Adrenal gland (tissue), 12 donors: ENCODE data around the gene CRTC1. TPM values are rescaled to one million over a fixed set of nuclear protein-coding genes. Genes with fewer than 3 reads are reported as not detected.

Experiments
- DNase-seq, 7 donors: peaks; one replicate each; pipeline ENCODE4 v3.0.0-alpha.2; 2019 to 2020
- H3K27ac ChIP-seq, 5 donors: fragments of 200-600 bp; sonication (generic) in 4 of 5; 1 replicate in 3 of 5; 2 replicates in 2 of 5; pipeline versions ENCODE4 v1.5.1 to v1.8.0; 2016 to 2020; ENCODE audit warnings: mild to moderate bottlenecking in 1 of 5
- H3K27me3 ChIP-seq: fragments of 200-600 bp; 2 replicates; pipeline ENCODE4 v1.8.0; 2021
- H3K36me3 ChIP-seq, 2 donors: fragments of 200-600 bp; replicated peaks in 1 of 2; 1 replicate in 1 of 2; 2 replicates in 1 of 2; pipeline versions ENCODE4 v1.5.1 to v1.8.0; 2018 to 2022
- H3K4me1 ChIP-seq, 2 donors: fragments of 200-600 bp; replicated peaks in 1 of 2; 1 replicate in 1 of 2; 2 replicates in 1 of 2; pipeline versions ENCODE4 v1.5.1 to v1.8.0; 2018 to 2021
- H3K4me3 ChIP-seq, 4 donors: fragments of 200-600 bp; sonication (generic) in 3 of 4; one replicate each; pipeline ENCODE4 v1.5.1; 2016 to 2018
- H3K9me3 ChIP-seq, 3 donors: fragments of 200-600 bp; sonication (generic) in 1 of 3; replicated peaks in 1 of 3; 1 replicate in 2 of 3; 2 replicates in 1 of 3; pipeline versions ENCODE4 v1.5.1 to v1.8.0; 2016 to 2021
- POLR2A ChIP-seq, 2 donors: fragments of 450-650 bp; IDR thresholded peaks; one replicate each; pipeline ENCODE4 v1.6.1; 2017; ENCODE audit warnings: antibody characterized with exemption in 2 of 2, mild to moderate bottlenecking in 2 of 2, moderate library complexity in 1 of 2
- WGBS, 4 donors: extraction: QIAGEN DNeasy Blood & Tissue Kit in 2 of 4; methylation state at CpG; one replicate each; pipeline versions ENCODE4 v1.1.5 to v1.1.7; 2013 to 2017; 5-methylcytosine and 5-hydroxymethylcytosine counted together
- intact Hi-C, 2 donors: fragments of 100-400 bp; cut with DNase I; formaldehyde crosslinking; loops; one replicate each; pipeline versions ENCODE4 v1.14.1 to v1.15.0; 2022 to 2023
- polyA plus RNA-seq, 3 donors: library from polyadenylated mRNA; stranded (reverse); fragments of 200-250 nt in 2 of 3; fragments of 350-450 nt in 1 of 3; fragmentation: Illumina TruSeq in 1 of 3; extraction: RNeasy Lipid Tissue Mini Kit (QIAGEN cat#74804) in 1 of 3; gene quantifications; one replicate each; pipeline ENCODE4 v1.2.3, GENCODE V29; 2013 to 2014
- total RNA-seq, 9 donors: library from RNA; depleted of rRNA in 4 of 9; stranded (reverse); fragments of >200 nt in 4 of 9; fragments of 120-200 nt in 1 of 9; fragmentation: NEBNext Ultra II Directional in 1 of 9; extraction: Animal tissue kit (Norgen Biotek cat#: 25700) in 1 of 9; gene quantifications; one replicate each; pipeline versions ENCODE4 v1.1.0 to v1.2.4, GENCODE V29; 2013 to 2023
- TF ChIP-seq, protein P1 (sequence below), 6 experiments: fragments of 450-650 bp in 4 of 6; fragments of 200-600 bp in 2 of 6; sonication (generic) in 1 of 6; IDR thresholded peaks; 1 replicate in 5 of 6; 2 replicates in 1 of 6; pipeline versions ENCODE4 v1.5.1 to v1.8.0; 2016 to 2021; ENCODE audit warnings: antibody characterized with exemption in 6 of 6, mild to moderate bottlenecking in 2 of 6, moderate library complexity in 1 of 6
- donor health status: healthy with polysubstance abuse.
- donor health status: Bipolar disorder and iron deficiency.
- donor health status: DM: yes; HTN: yes; CAD: no.
- donor health status: DM: no; HTN: no; CAD: no.
- donor health status: DM: no; HTN: no; CAD: no.
- donor health status: DM: yes; HTN: yes; CAD: no.

CRTC1 gene
- total and polyA plus RNA-seq, 12 donors = 3.1 to 38.1 (median 10.3) TPM

DNA sequence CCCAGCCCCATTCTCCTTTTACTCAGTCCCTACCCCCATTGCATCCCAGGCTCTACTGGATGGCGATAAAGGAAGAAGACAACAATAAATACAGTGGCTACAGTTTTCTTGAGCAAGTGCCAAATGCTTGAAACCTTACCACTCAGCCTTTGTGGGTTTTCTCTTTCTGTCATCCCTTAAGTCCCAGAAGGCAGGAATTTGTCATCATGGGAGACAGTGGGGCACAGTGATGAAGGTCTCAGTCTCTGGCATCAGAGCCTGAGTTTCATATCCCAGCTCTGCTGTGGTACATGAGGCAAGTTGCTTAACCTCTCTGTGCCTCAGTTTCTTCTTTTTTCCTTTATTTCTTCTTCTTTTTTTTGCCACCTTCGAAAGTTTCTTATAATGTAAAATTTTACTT lies 112.8 kb downstream of the CRTC1 start:
- peaks cover 32% of the 10 kb centered on the region for H3K27me3 ChIP-seq
- no peak overlapping the region for H3K27ac ChIP-seq
- H3K4me1 ChIP-seq = no peaks in the 10 kb centered on the region
- 63 to 79% (median 73%) methylated on average over 2 of the region's 2 CpGs for WGBS, 4 donors
- no peak overlapping the region for H3K4me3 ChIP-seq
- H3K36me3 ChIP-seq = no peaks in the 10 kb centered on the region
- TF ChIP-seq, protein P1, sequence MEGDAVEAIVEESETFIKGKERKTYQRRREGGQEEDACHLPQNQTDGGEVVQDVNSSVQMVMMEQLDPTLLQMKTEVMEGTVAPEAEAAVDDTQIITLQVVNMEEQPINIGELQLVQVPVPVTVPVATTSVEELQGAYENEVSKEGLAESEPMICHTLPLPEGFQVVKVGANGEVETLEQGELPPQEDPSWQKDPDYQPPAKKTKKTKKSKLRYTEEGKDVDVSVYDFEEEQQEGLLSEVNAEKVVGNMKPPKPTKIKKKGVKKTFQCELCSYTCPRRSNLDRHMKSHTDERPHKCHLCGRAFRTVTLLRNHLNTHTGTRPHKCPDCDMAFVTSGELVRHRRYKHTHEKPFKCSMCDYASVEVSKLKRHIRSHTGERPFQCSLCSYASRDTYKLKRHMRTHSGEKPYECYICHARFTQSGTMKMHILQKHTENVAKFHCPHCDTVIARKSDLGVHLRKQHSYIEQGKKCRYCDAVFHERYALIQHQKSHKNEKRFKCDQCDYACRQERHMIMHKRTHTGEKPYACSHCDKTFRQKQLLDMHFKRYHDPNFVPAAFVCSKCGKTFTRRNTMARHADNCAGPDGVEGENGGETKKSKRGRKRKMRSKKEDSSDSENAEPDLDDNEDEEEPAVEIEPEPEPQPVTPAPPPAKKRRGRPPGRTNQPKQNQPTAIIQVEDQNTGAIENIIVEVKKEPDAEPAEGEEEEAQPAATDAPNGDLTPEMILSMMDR (IDR thresholded peaks at IDR 0.05) = no peak
- no peak for TF ChIP-seq POLR2A (IDR thresholded peaks at IDR 0.05)
- H3K9me3 ChIP-seq = no peaks in the 10 kb centered on the region
- intact Hi-C loops = no loop called here
- no peak for DNase-seq

DNA sequence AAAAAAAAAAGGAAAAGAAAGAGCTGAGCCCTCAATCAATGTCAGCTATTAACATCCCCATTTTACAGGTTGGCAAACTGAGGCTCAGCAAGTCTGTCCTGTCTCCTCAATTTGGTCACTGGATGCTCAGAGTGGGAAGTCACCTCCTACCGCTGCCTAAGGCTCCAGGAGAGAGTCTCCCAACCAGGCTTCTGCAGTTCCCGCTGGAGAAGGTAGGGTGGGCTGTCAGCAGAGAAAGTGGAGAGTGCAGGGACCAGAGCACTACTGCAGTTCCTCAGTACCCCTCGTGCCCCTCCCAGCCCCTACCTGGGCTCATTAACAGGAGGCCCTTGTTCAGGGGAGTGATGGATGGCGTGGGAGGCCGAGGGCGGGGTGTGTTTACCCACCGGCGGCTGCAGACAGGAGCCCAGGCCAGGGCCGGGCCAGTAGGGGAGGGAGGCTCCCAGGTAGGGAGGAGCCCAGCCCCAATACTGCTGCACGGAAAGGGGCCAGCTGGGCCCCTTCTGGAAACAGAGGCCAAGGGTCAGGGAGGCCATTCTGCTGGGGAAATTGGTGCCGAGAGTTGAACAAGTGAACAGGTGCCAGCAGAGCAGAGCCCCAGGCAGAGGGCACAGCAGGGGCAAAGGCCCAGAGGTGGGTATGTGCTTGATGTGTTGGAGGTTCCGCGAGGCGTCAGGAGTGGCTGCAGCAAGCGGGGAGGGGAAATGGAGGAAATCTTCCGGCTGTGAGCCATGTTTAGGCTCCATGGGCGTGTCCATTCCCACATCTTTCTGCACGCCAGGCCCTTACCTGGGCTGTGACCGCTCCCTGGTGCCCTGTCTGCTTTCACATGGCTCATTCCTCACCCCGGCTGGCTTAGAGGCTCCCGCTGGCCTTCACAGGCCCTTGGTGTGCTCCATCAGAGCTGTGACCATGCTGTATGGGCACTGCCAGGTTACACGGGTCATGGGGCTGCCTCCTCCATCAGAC lies 115.2 kb downstream of the CRTC1 start:
- H3K4me1 ChIP-seq = no peaks in the 10 kb centered on the region
- H3K27ac ChIP-seq = no peak overlapping the region
- no peak for TF ChIP-seq POLR2A (IDR thresholded peaks at IDR 0.05)
- TF ChIP-seq, protein P1 (IDR thresholded peaks at IDR 0.05) = no peak
- WGBS, 4 donors = 51 to 57% (median 52%) methylated on average over 14 to 22 of the region's 22 CpGs
- DNase-seq = no peak
- intact Hi-C loops = no loop called here
- no peaks in the 10 kb centered on the region for H3K36me3 ChIP-seq
- peaks cover 20% of the 10 kb centered on the region for H3K27me3 ChIP-seq
- H3K4me3 ChIP-seq = no peak overlapping the region
- H3K9me3 ChIP-seq = no peaks in the 10 kb centered on the region

DNA sequence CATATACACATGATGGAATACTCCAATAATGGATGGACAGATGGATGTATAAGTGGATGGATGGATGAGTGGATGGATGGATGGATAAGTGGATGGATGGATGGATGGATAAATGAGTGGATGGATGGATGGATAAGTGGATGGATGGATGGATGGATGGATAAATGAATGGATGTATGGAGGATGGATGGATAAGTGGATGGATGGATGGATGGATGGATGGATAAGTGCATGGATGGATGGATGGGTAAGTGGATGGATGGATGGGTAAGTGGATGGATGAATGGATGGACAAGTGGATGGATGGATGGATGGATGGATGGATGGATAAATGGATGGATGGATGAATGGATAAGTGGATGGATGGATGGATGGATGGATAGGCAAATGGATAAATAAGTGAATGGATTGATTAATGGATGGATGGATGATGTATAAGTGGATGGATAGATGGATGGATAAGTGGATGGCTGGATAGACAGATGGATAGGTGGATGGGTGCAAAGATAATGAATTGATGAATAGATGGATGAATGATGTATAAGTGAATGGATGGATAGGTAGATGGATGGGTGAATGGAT lies 116.0 kb downstream of the CRTC1 start:
- H3K4me3 ChIP-seq = no peak overlapping the region
- no peak for DNase-seq
- no peaks in the 10 kb centered on the region for H3K36me3 ChIP-seq
- H3K4me1 ChIP-seq = no peaks in the 10 kb centered on the region
- intact Hi-C loops = no loop called here
- TF ChIP-seq, protein P1 (IDR thresholded peaks at IDR 0.05) = no peak
- no peak for TF ChIP-seq POLR2A (IDR thresholded peaks at IDR 0.05)
- H3K9me3 ChIP-seq = no peaks in the 10 kb centered on the region
- peaks cover 20% of the 10 kb centered on the region for H3K27me3 ChIP-seq
- no peak overlapping the region for H3K27ac ChIP-seq

DNA sequence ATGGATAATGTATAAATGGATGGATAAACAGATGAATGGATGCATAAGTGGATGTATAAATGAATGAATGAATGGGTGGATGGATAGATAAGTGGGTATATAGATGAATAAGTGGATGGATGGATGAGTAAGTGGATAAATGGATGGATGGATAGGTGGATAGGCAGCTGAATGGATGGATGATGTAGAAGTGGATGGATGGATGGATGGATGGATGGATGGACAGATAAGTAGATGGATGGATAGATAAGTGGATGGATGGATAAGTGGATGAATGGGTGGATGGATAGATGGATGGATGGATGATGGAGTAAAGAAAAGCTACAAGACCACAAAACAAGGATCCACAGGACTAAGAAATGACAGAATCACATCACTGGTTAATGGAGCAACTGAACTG lies 116.6 kb downstream of the CRTC1 start:
- Histone ChIP-seq H3K27me3 (peaks cover 20% of the 10 kb centered on the region), H3K27ac (no peak overlapping the region), H3K4me1 (no peaks in the 10 kb centered on the region), H3K4me3 (no peak overlapping the region), H3K36me3 (no peaks in the 10 kb centered on the region), H3K9me3 (no peaks in the 10 kb centered on the region)
- DNase-seq = no peak
- no peak for TF ChIP-seq POLR2A (IDR thresholded peaks at IDR 0.05)
- TF ChIP-seq, protein P1 (IDR thresholded peaks at IDR 0.05) = no peak
- intact Hi-C loops = no loop called here
